Measurements from ENCODE around the gene ALDH1A3.

DNA sequence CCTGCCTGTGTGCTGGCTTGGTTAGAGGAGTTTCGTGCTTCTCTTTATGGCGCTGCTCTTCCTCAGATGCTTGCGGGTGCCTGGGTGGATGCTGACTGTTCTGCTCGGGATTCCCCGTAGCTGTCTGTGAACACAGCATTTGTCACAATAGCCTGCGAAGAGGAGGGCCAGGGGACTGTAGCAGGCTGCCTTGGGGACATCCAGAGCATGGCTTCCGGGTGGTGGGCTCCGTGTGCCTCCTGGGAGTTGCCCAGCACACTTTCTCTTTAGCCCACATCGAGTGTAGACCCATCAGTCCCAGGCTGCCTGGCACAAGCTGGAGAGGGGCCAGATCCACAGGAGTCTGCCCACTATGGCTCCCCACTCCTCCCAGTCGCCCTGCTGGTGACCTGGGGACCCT, 61.9 kb downstream of the ALDH1A3 start:
- TF ChIP-seq POLR2A (IDR thresholded peaks at IDR 0.05; ENCODE audit: low read length) = no peak
- no peak for TF ChIP-seq GATA1 (IDR thresholded peaks at IDR 0.05; ENCODE audit: low read depth, low read length)

Data from erythroblast (primary cell).